HCT116 (cell line): Measurements from ENCODE around the gene GFER. TPM values are rescaled to one million over a fixed set of nuclear protein-coding genes. Genes with fewer than 3 reads are reported as not detected.
A peak's percentile ranks its signal among the peaks of the same experiment; 100 is the strongest.

Source experiments
- ATAC-seq: fragments of 200-7000 bp; cut with Tn5 transposase; 2 replicates; pipeline ENCODE4 v1.9.1; 2020; ENCODE audit warnings: mild to moderate bottlenecking, moderate library complexity
- BruUV-seq: library from RNA; stranded (reverse); fragments of 400-500 nt; replicated peaks from 2 replicates; lab custom pipeline; 2021; lab: Mats Ljungman, UMichigan
- CTCF ChIA-PET: fragments of 300-600 bp; sonication (Branson Sonifier 250); formaldehyde crosslinking; loops from one replicate; lab custom pipeline; 2021; ENCODE audit warnings: antibody characterized with exemption; lab: Charles Lee
- POLR2A ChIA-PET: fragments of 300-600, 350-600 bp; sonication (Branson Sonifier 250); formaldehyde crosslinking; loops from one replicate; lab custom pipeline; 2021; ENCODE audit warnings: antibody characterized with exemption; lab: Charles Lee
- RAD21 ChIA-PET, 2 experiments: fragments of 300-600 bp; sonication (Branson Sonifier 250); formaldehyde crosslinking; loops; one replicate each; lab custom pipeline; 2023; ENCODE audit warnings: low total read pairs in 2 of 2; ENCODE audit not compliant: uncharacterized antibody in 2 of 2, unreplicated experiment in 2 of 2, low non-redundant PET in 1 of 2; lab: Charles Lee
- DNase-seq: peaks from one replicate; pipeline ENCODE4 v3.0.0-alpha.2; 2010; ENCODE audit warnings: low read depth, low spot score
- H2AFZ ChIP-seq: fragments of 200-600 bp; shearing (Covaris generic), sonication (generic); 2 replicates; pipeline ENCODE4 v1.6.1; 2017; ENCODE audit warnings: low read depth, mixed run types, mixed read lengths, antibody characterized with exemption, low read length; ENCODE audit not compliant: poor library complexity, severe bottlenecking
- H3K27ac ChIP-seq: 2 replicates; pipeline ENCODE4 v1.5.1; 2012; ENCODE audit warnings: low read depth, low read length
- H3K27me3 ChIP-seq: fragments of 200-600 bp; sonication (generic); 2 replicates; pipeline ENCODE4 v1.6.1; 2016; ENCODE audit warnings: mixed run types, low read length, mixed read lengths; ENCODE audit not compliant: insufficient read depth
- H3K36me3 ChIP-seq, 2 experiments: fragments of 200-500 bp in 1 of 2; fragments of 200-600 bp in 1 of 2; sonication (Bioruptor generic) in 1 of 2; sonication (generic) in 1 of 2; 2 replicates each; pipeline versions ENCODE4 v1.5.1 to v1.6.1; 2014 to 2016; ENCODE audit warnings: low read length in 2 of 2, inconsistent platforms in 1 of 2, mixed read lengths in 1 of 2, mixed run types in 1 of 2; ENCODE audit not compliant: insufficient read depth in 2 of 2, control insufficient read depth in 1 of 2
- H3K4me1 ChIP-seq, 2 experiments: fragments of 200-600 bp in 1 of 2; sonication (generic) in 1 of 2; 2 replicates each; pipeline versions ENCODE4 v1.5.1 to v1.6.1; 2012 to 2017; ENCODE audit warnings: low read length in 2 of 2, inconsistent platforms in 1 of 2, mild to moderate bottlenecking in 1 of 2, mixed read lengths in 1 of 2, mixed run types in 1 of 2, moderate library complexity in 1 of 2; ENCODE audit not compliant: insufficient read depth in 2 of 2, control insufficient read depth in 1 of 2
- H3K4me2 ChIP-seq: fragments of 200-600 bp; sonication (generic); 2 replicates; pipeline ENCODE4 v1.6.1; 2017; ENCODE audit warnings: mixed run types, low read length, mixed read lengths
- H3K4me3 ChIP-seq, 2 experiments: fragments of 200-600 bp in 1 of 2; sonication (generic) in 1 of 2; replicated peaks in 1 of 2; 2 replicates each; pipeline ENCODE4 v1.5.1; 2011 to 2016; ENCODE audit warnings: low read length in 2 of 2, control low read depth in 1 of 2, low read depth in 1 of 2, mild to moderate bottlenecking in 1 of 2, mixed read lengths in 1 of 2, mixed run types in 1 of 2
- H3K79me2 ChIP-seq: fragments of 200-600 bp; sonication (generic); 2 replicates; pipeline ENCODE4 v1.6.1; 2017; ENCODE audit warnings: mild to moderate bottlenecking, mixed run types, low read length, moderate library complexity, mixed read lengths; ENCODE audit not compliant: insufficient read depth
- H3K9ac ChIP-seq: fragments of 200-600 bp; sonication (generic); 2 replicates; pipeline ENCODE4 v1.6.1; 2016; ENCODE audit warnings: low read length, mixed read lengths
- H3K9me2 ChIP-seq: fragments of 200-600 bp; sonication (generic), shearing (Covaris generic); 2 replicates; pipeline ENCODE4 v1.6.1; 2017; ENCODE audit warnings: mixed run types, mild to moderate bottlenecking, moderate library complexity; ENCODE audit not compliant: insufficient read depth
- H3K9me3 ChIP-seq, 2 experiments: fragments of 200-500 bp in 1 of 2; fragments of 200-600 bp in 1 of 2; sonication (Bioruptor generic) in 1 of 2; sonication (generic) in 1 of 2; 2 replicates each; pipeline ENCODE4 v1.6.1; 2014 to 2017; ENCODE audit warnings: low read length in 2 of 2, mixed read lengths in 2 of 2, inconsistent platforms in 1 of 2, low read depth in 1 of 2, mild to moderate bottlenecking in 1 of 2, mixed run types in 1 of 2, moderate library complexity in 1 of 2; ENCODE audit not compliant: control insufficient read depth in 1 of 2, insufficient read depth in 1 of 2
- H4K20me1 ChIP-seq: fragments of 200-600 bp; sonication (generic), shearing (Covaris generic); 2 replicates; pipeline ENCODE4 v1.6.1; 2017; ENCODE audit warnings: mixed run types, mild to moderate bottlenecking, moderate library complexity; ENCODE audit not compliant: insufficient read depth
- EZH2 ChIP-seq: fragments of 200-600 bp; sonication (generic); IDR thresholded peaks from 2 replicates; pipeline ENCODE4 v1.6.1; 2017; ENCODE audit warnings: antibody characterized with exemption, mixed run types
- FOSL1 ChIP-seq: IDR thresholded peaks from 2 replicates; pipeline ENCODE4 v1.6.1; 2012; ENCODE audit warnings: low read depth
- POLR2A ChIP-seq: IDR thresholded peaks from 2 replicates; pipeline ENCODE4 v1.7.0; 2011; ENCODE audit warnings: borderline replicate concordance; ENCODE audit not compliant: insufficient read depth, insufficient read length; ENCODE audit errors: extremely low read depth
- RAD21 ChIP-seq: IDR thresholded peaks from 2 replicates; pipeline ENCODE4 v1.6.1; 2012; ENCODE audit warnings: low read depth, mild to moderate bottlenecking
- SIN3A ChIP-seq: IDR thresholded peaks from 2 replicates; pipeline ENCODE4 v1.6.1; 2012; ENCODE audit warnings: low read depth
- SRF ChIP-seq: IDR thresholded peaks from 2 replicates; pipeline ENCODE4 v1.6.1; 2012; ENCODE audit warnings: low read depth
- TCF7L2 ChIP-seq: IDR thresholded peaks from 2 replicates; pipeline ENCODE4 v1.7.0; 2011; ENCODE audit warnings: borderline replicate concordance, inconsistent platforms; ENCODE audit not compliant: insufficient read depth, insufficient read length; ENCODE audit errors: extremely low read depth
- YY1 ChIP-seq: IDR thresholded peaks from 2 replicates; pipeline ENCODE4 v1.6.1; 2011; ENCODE audit warnings: low read length, low read depth, moderate library complexity, mild to moderate bottlenecking; ENCODE audit not compliant: insufficient replicate concordance; ENCODE audit errors: extremely low read depth
- intact Hi-C: fragments of 100-400 bp; cut with micrococcal nuclease; formaldehyde crosslinking; loops from 2 replicates; pipeline ENCODE4 v1.10.0; 2022
- total RNA-seq: library from RNA; stranded (reverse); gene quantifications from one replicate; pipeline ENCODE4 v1.2.1, GENCODE V29; 2021; ENCODE audit not compliant: unreplicated experiment
- TF ChIP-seq, protein P1 (sequence below): IDR thresholded peaks from 2 replicates; pipeline ENCODE4 v1.6.1; 2012

The GFER gene
- total RNA-seq, 1 experiment from 2014 or later, result 47.3 TPM

DNA sequence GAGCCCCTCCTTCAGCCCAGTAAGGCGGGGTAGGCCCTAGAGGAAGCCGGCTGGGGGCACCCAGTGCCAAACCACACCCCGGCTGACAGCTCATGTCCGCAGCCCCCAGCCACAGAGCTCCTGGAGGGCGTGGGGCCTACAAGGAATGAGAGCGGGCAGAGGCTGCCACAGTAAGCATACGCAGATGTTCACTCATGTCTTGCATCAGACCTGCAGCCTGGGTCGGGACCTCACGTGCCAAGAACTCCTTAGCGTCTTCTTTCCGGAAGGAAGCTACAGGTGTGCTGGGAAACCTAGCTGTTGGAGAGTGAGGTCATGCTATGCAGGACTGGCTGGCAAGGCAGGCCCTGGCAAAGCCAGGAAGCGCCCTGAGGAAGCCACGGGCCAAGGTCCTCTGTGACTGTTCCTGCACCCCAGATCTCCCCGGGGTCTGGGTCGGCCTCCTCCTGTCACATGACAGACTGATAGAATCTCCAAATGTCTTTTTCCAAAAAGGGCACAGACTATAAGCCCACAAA is 24.1 kb downstream of the GFER start:
- intact Hi-C loops, result no loop called here
- POLR2A ChIA-PET, result interaction anchor here (0.6 to 1.4 kb wide), 3 partner anchors 10 to 147 kb away, joined by 3 read pairs; partner anchors contain the start of genes NPW and TRAF7
- Histone ChIP-seq H3K4me3 (peak overlapping the region; percentile 79 to 87), H4K20me1 (peaks cover 9% of the 10 kb centered on the region; the same call in 1 of the 2 replicates), H3K27me3 (no peaks in the 10 kb centered on the region), H3K27ac (peak overlapping the region; percentile 92), H3K4me2 (peak overlapping the region; percentile 92), H3K9me2 (no peaks in the 10 kb centered on the region), H3K36me3 (peaks cover 0 to 12% of the 10 kb centered on the region in 2 experiments; a peak in 2 of 4 replicates), H2AFZ (no peak overlapping the region), H3K79me2 (peaks cover 72% of the 10 kb centered on the region), H3K4me1 (peaks cover 28 to 62% of the 10 kb centered on the region in 2 experiments), H3K9ac (peak overlapping the region; percentile 97), H3K9me3 (no peaks in the 10 kb centered on the region)
- ATAC-seq (no peak), DNase-seq (no peak)
- RAD21 ChIA-PET, result interaction anchor here in 1 of 2 experiments (0.6 kb wide), 1 partner anchor 51 kb away, joined by 4 read pairs; no protein-coding TSS in a partner anchor
- TSS peak; percentile 81 for BruUV-seq
- CTCF ChIA-PET, result interaction anchor here (1.2 kb wide), 1 partner anchor 132 kb away, joined by 5 read pairs; no protein-coding TSS in a partner anchor
- no peak for TF ChIP-seq EZH2
- no peak for TF ChIP-seq SRF
- TF ChIP-seq YY1, result no peak
- no peak for TF ChIP-seq SIN3A
- TF ChIP-seq POLR2A, result no peak
- TF ChIP-seq TCF7L2, result no peak
- TF ChIP-seq FOSL1, result no peak

DNA sequence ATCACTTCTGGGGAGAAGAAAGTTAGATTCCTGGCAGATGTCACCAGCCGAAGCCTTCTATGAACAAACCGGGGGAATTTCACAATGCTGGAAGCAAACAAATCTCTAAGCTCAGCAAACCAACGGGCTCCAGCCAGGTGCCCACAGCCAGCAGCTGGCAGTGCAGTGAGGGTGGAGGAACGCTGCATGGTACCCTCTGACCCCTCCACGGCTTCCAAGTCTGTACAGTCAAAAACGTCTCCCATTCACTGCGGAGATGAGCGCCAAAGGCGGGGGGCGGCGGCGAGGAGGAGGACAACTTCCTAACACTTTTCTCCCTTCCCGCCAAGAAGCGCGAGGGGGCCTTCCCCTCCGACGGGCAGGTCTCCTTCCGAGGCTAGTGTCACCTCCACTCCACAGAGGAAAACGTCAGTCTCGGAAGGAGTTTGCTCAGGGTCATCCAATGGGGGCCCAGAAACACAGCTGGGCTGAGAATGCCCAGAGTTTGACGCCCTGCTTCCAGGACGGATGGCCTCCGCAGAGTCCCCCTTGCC is 24.7 kb downstream of the GFER start:
- intact Hi-C loops, result no loop called here
- TF ChIP-seq, protein P1, sequence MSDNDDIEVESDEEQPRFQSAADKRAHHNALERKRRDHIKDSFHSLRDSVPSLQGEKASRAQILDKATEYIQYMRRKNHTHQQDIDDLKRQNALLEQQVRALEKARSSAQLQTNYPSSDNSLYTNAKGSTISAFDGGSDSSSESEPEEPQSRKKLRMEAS, result peak; percentile 42
- TF ChIP-seq RAD21 (no peak), FOSL1 (no peak)
- H3K36me3 ChIP-seq, result 0 out of 4 replicates have a peak, but pooled peaks cover 0 to 7% of the 10 kb centered on the region in 2 experiments
- no peak for ATAC-seq
- RAD21 ChIA-PET, result interaction anchor here in 1 of 2 experiments (0.6 kb wide), 1 partner anchor 51 kb away, joined by 4 read pairs; no protein-coding TSS in a partner anchor
- POLR2A ChIA-PET, result interaction anchor here (1.0 to 1.4 kb wide), 2 partner anchors 11 kb away, joined by 3 read pairs; partner anchors contain the start of gene NPW
- no peaks in the 10 kb centered on the region for H3K9me3 ChIP-seq
- no peak overlapping the region for H2AFZ ChIP-seq
- H3K4me3 ChIP-seq, result peak overlapping the region; percentile 79 to 87
- H3K27ac ChIP-seq, result peak overlapping the region; percentile 92
- CTCF ChIA-PET, result interaction anchor here (1.2 kb wide), 1 partner anchor 132 kb away, joined by 5 read pairs; no protein-coding TSS in a partner anchor
- H3K4me1 ChIP-seq, result peaks cover 28 to 58% of the 10 kb centered on the region in 2 experiments
- H3K9me2 ChIP-seq, result no peaks in the 10 kb centered on the region
- H3K27me3 ChIP-seq, result no peaks in the 10 kb centered on the region
- peak overlapping the region; percentile 92 for H3K4me2 ChIP-seq
- peaks cover 9% of the 10 kb centered on the region; the same call in 1 of the 2 replicates for H4K20me1 ChIP-seq
- no peak for DNase-seq
- peaks cover 65% of the 10 kb centered on the region for H3K79me2 ChIP-seq
- BruUV-seq, result no TSS peak
- H3K9ac ChIP-seq, result peak overlapping the region; percentile 97
